NT2/D1 (cell line): ENCODE data around the gene MED13.

ENCODE experiments used
- SUZ12 ChIP-seq: IDR thresholded peaks from 2 replicates; pipeline ENCODE4 v1.6.1; 2011; ENCODE audit not compliant: insufficient read length, insufficient read depth; ENCODE audit errors: extremely low read depth
- YY1 ChIP-seq: IDR thresholded peaks from 2 replicates; pipeline ENCODE4 v1.6.1; 2011; ENCODE audit not compliant: insufficient read length, insufficient read depth

- TF ChIP-seq SUZ12 (no peak), YY1 (no peak)
These were observed 167.4 kb downstream of the MED13 start for GRCh38 chr17:61897548-61898180.
